ENCODE results near the gene USP6. TPM values are rescaled to one million over a fixed set of nuclear protein-coding genes. Genes with fewer than 3 reads are reported as not detected.

Gene USP6
- total RNA-seq (under 1 TPM; under 0.01 to 0.05 TPM), polyA plus RNA-seq (under 1 TPM in 1 of 2 donors, not detected in 1; 0.18 TPM)

DNA sequence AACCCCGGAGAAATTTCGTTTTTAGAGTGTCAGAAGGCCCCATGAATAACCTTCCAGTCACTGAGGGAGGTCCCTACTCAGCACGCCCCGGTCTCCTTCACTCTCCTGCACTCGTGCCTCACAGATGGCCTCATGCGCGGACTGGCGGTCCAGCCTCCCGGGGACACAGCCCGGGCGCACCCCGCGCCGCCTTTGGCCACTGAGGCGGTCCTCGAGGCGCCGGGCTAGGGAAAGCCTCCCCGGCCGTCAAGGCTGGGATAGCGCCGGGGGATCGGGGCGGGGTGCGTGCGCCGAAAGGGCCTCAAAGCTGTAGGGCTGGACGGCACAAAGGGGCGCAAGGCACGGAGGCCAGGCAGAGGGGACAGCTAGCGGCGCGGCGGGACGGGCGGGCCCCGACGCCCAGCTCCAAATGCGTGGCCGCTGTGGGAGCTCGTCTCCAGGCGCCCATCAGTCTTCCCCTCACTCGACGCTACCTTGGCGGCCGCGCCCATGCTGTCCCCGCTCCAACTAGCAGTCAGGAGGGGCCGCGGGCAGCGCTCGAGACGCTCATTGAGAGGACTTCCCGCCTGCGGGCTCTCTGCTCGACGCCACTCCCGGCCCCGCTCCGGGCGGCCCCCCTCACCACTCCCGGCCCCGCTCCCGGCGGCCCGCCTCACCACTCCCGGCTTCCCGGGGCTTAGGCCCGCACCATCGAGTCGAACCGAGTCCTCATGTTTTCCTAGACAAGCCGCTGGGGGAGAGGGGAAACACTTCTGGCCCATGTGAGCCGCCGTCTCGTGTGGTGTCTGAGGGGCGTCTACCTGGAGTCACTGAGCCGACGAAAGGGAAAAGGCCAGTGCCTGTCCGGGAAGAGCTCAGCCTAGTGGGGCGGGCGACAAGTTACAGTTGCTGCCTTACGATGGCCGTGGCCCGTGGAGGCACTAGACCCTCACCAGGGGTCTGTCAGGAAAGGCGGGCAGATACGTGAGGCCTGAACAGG is at the start of gene USP6:
Gene USP6, plus strand, starts transcription at position 360 of the 979 bp plus-strand sequence. CDS start 14,336 bp downstream, outside the sequence.
- DNase-seq (ENCODE audit: low spot score) = no peak
- no peaks in the 10 kb centered on the region for H3K36me3 ChIP-seq (ENCODE audit: control insufficient read depth in 4 of 4, insufficient read depth in 3 of 4, low read depth in 1 of 4, low read length in 3 of 4)
- H3K27me3 ChIP-seq (ENCODE audit: control insufficient read depth in 4 of 4, insufficient read depth in 4 of 4, low read length in 3 of 4) = peaks cover 0 to 2% (median 0%) of the 10 kb centered on the region in 4 donors
- peaks cover 1 to 5% (median 3%) of the 10 kb centered on the region in 4 donors for H3K4me1 ChIP-seq (ENCODE audit: control insufficient read depth in 4 of 4, insufficient read depth in 4 of 4, low read length in 3 of 4)
- no peak within 1 kb of the TSS for H3K9ac ChIP-seq (ENCODE audit: low read depth in 1 of 2, low read length in 2 of 2)
- peaks cover 0 to 10% (median 4%) of the 10 kb centered on the region in 4 donors for H3K9me3 ChIP-seq (ENCODE audit: control insufficient read depth in 4 of 4, low read length in 3 of 4)
- H3K4me3 ChIP-seq (ENCODE audit: low read depth in 1 of 3, low read length in 3 of 3) = no peak within 1 kb of the TSS
- TF ChIP-seq FOXA2 (IDR thresholded peaks at IDR 0.05) (no peak), RXRA (IDR thresholded peaks at IDR 0.05) (no peak)
- no peak within 1 kb of the TSS for H3K27ac ChIP-seq (ENCODE audit: low read depth in 1 of 2, low read length in 2 of 2)
- WGBS = 27% methylated on average over 87 of the region's 87 CpGs

DNA sequence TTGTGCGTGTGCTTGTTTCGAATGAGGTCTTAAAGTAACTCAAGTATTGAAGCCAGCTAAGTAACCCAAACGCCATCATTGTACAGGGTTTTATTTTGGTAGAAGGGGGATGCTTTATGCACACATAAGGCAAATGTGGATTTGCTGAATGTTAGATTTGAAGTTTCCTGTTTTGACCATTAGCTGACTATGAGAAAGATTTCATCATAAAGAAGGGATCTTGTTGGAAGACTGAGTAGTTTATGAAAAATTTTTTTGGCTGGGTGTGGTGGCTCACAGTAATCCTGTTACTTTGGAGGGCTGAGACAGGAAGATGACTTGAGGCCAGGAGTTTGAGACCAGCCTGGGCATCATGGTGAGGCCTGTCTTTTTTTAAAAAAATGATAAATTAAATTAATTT is 47.6 kb upstream of the USP6 start:
- no peak overlapping the region for H3K4me3 ChIP-seq (ENCODE audit: low read depth in 1 of 3, low read length in 3 of 3)
- no peak overlapping the region for H3K9ac ChIP-seq (ENCODE audit: low read depth in 1 of 2, low read length in 2 of 2)
- H3K36me3 ChIP-seq (ENCODE audit: control insufficient read depth in 4 of 4, insufficient read depth in 3 of 4, low read depth in 1 of 4, low read length in 3 of 4) = no peaks in the 10 kb centered on the region
- TF ChIP-seq YY1 (IDR thresholded peaks at IDR 0.05) (no peak), RAD21 (IDR thresholded peaks at IDR 0.05) (no peak), ZBTB33 (IDR thresholded peaks at IDR 0.05) (no peak), HNF4G (IDR thresholded peaks at IDR 0.05) (no peak), SP1 (IDR thresholded peaks at IDR 0.05) (no peak), FOXA2 (IDR thresholded peaks at IDR 0.05) (no peak), JUND (IDR thresholded peaks at IDR 0.05) (no peak), RXRA (IDR thresholded peaks at IDR 0.05) (no peak), GABPA (IDR thresholded peaks at IDR 0.05 in 1 of 2, conservative IDR thresholded peaks at IDR 0.05 in 1 of 2) (no peak), FOXA1 (IDR thresholded peaks at IDR 0.05) (no peak), EGR1 (IDR thresholded peaks at IDR 0.05; ENCODE audit: low read depth in 2 of 2) (no peak), NR2F2 (IDR thresholded peaks at IDR 0.05) (no peak), TAF1 (conservative IDR thresholded peaks at IDR 0.05) (no peak)
- TF ChIP-seq, protein P1, sequence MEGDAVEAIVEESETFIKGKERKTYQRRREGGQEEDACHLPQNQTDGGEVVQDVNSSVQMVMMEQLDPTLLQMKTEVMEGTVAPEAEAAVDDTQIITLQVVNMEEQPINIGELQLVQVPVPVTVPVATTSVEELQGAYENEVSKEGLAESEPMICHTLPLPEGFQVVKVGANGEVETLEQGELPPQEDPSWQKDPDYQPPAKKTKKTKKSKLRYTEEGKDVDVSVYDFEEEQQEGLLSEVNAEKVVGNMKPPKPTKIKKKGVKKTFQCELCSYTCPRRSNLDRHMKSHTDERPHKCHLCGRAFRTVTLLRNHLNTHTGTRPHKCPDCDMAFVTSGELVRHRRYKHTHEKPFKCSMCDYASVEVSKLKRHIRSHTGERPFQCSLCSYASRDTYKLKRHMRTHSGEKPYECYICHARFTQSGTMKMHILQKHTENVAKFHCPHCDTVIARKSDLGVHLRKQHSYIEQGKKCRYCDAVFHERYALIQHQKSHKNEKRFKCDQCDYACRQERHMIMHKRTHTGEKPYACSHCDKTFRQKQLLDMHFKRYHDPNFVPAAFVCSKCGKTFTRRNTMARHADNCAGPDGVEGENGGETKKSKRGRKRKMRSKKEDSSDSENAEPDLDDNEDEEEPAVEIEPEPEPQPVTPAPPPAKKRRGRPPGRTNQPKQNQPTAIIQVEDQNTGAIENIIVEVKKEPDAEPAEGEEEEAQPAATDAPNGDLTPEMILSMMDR (IDR thresholded peaks at IDR 0.05; ENCODE audit: low read depth, low read length, missing input control) = no peak
- TF ChIP-seq, protein P2, sequence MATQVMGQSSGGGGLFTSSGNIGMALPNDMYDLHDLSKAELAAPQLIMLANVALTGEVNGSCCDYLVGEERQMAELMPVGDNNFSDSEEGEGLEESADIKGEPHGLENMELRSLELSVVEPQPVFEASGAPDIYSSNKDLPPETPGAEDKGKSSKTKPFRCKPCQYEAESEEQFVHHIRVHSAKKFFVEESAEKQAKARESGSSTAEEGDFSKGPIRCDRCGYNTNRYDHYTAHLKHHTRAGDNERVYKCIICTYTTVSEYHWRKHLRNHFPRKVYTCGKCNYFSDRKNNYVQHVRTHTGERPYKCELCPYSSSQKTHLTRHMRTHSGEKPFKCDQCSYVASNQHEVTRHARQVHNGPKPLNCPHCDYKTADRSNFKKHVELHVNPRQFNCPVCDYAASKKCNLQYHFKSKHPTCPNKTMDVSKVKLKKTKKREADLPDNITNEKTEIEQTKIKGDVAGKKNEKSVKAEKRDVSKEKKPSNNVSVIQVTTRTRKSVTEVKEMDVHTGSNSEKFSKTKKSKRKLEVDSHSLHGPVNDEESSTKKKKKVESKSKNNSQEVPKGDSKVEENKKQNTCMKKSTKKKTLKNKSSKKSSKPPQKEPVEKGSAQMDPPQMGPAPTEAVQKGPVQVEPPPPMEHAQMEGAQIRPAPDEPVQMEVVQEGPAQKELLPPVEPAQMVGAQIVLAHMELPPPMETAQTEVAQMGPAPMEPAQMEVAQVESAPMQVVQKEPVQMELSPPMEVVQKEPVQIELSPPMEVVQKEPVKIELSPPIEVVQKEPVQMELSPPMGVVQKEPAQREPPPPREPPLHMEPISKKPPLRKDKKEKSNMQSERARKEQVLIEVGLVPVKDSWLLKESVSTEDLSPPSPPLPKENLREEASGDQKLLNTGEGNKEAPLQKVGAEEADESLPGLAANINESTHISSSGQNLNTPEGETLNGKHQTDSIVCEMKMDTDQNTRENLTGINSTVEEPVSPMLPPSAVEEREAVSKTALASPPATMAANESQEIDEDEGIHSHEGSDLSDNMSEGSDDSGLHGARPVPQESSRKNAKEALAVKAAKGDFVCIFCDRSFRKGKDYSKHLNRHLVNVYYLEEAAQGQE (IDR thresholded peaks at IDR 0.05) = no peak
- TF ChIP-seq, protein P3, sequence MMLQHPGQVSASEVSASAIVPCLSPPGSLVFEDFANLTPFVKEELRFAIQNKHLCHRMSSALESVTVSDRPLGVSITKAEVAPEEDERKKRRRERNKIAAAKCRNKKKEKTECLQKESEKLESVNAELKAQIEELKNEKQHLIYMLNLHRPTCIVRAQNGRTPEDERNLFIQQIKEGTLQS (IDR thresholded peaks at IDR 0.05) = no peak
- H3K9me3 ChIP-seq (ENCODE audit: control insufficient read depth in 4 of 4, low read length in 3 of 4) = no peaks in the 10 kb centered on the region
- no peaks in the 10 kb centered on the region for H3K27me3 ChIP-seq (ENCODE audit: control insufficient read depth in 4 of 4, insufficient read depth in 4 of 4, low read length in 3 of 4)
- no peak overlapping the region for H3K27ac ChIP-seq (ENCODE audit: low read depth in 1 of 2, low read length in 2 of 2)
- DNase-seq (ENCODE audit: low spot score) = no peak
- no peaks in the 10 kb centered on the region for H3K4me1 ChIP-seq (ENCODE audit: control insufficient read depth in 4 of 4, insufficient read depth in 4 of 4, low read length in 3 of 4)
- 91% methylated on average over 3 of the region's 3 CpGs for WGBS
